Stimulated activated CD4-positive, alpha-beta T cell treated with anti-CD3 and anti-CD28 coated beads, Interleukin-2, amount 100 ng/mL, for 4 hours (primary cell): ENCODE data around the gene ZPR1.
A peak's percentile ranks its signal among the peaks of the same experiment; 100 is the strongest.
"Not testable (repeated sequence)": the region's sequence is repeated elsewhere in the genome, so short reads cannot be mapped to it uniquely, and the experiment has no call there.

ENCODE experiments used
- DNase-seq: peaks from one replicate; pipeline ENCODE4 v3.0.0-alpha.2; 2020; ENCODE audit warnings: low read depth

The ZPR1 gene, protein sequence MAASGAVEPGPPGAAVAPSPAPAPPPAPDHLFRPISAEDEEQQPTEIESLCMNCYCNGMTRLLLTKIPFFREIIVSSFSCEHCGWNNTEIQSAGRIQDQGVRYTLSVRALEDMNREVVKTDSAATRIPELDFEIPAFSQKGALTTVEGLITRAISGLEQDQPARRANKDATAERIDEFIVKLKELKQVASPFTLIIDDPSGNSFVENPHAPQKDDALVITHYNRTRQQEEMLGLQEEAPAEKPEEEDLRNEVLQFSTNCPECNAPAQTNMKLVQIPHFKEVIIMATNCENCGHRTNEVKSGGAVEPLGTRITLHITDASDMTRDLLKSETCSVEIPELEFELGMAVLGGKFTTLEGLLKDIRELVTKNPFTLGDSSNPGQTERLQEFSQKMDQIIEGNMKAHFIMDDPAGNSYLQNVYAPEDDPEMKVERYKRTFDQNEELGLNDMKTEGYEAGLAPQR

DNA sequence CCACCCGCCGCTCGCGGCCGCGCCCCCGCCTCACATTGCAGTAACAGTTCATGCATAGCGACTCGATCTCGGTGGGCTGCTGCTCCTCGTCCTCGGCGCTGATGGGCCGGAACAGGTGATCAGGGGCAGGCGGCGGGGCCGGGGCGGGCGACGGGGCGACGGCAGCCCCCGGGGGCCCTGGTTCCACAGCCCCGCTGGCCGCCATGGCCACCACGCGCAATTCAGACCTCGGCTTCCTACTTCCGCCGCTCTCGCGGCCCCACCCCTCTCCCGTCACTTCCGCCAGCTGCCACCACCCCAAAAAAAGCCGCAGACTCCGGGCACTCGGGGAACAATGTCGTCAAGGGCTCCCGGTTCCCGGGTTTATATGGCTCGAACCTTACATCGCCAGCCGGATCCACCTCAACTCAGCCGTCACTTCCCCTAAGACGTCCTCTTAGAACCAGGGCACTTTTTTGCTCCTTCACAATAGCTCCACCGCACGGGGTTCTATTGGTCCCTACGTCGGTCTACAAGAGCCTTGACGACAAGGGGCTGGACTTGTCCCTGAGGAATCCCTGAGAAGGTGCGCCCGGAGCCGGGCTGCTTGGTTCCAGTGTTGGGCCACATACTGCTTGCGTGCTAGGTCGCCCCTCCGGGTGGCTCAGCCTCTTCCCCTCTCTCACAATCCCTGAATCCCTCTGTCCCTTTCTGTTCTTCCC is at the start of gene ZPR1:
Gene ZPR1, minus strand, starts transcription at position 238 of the 701 bp plus-strand sequence. Its CDS starts 33 bp downstream, at position 205.
- DNase-seq = peak; percentile 76

GRCh38 chr11:116836632-116836991 is 48.8 kb upstream of the ZPR1 start:
- no peak for DNase-seq

GRCh38 chr11:116835791-116836631 is 48.2 kb upstream of the ZPR1 start:
- peak; percentile 68 for DNase-seq

GRCh38 chr11:116835042-116835772 is 47.4 kb upstream of the ZPR1 start:
- DNase-seq = no peak

GRCh38 chr11:116834535-116835041 is 46.8 kb upstream of the ZPR1 start:
- not testable (repeated sequence) for DNase-seq

DNA sequence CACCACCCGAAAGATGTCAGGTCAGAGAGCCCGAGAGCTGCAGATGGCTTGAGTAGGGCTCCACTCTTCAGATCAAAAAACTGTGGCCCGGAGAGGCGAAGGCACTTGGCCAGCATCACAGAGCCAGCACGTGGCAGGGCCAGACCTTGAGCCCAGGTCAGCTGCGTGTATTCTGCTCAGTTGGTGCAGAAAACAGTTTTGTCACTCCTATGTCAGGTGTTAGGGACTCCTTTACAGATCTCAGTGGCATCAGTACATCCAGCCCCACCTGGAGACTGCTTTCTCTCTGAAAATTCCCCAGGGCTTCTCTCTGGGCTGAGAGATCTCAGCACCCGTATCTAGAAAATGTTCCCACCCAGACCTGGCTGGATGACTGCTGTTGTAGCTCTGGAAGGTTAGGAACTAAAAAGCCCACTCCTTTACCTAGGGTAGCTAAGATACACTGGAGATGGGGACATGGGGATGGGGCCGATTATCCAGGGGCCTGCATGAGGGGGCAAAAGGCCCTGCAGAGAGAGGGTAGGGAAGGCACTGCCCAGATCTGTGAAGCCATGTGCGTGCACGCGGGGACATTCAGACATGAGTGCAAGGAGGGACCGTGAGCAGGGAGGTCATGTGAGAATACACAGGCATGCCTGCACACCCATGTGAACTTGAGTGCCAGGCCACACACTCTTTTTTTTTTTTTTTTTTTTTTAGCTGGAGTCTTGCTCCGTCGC is 46.2 kb upstream of the ZPR1 start:
- no peak for DNase-seq

DNA sequence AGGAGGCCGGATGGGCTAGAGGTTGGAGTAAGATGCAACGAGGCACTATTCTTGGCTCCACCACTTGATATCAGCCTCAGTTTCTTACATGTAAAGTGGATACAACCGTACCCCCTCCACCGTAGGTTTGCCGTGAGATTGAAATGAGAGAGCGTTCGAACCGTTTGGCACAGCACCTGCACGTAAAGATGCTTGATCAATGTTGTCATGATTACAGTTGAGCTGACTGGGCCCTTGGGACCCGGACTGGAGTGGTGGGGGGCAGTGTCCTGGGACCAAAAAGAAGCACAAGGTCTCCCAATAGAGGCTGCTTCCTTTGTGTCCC is 45.6 kb upstream of the ZPR1 start:
- no peak for DNase-seq

GRCh38 chr11:116832350-116833290 is 44.8 kb upstream of the ZPR1 start:
- DNase-seq = no peak

GRCh38 chr11:116831790-116832349 is 44.0 kb upstream of the ZPR1 start:
- DNase-seq = no peak

GRCh38 chr11:116830184-116830912 is 42.5 kb upstream of the ZPR1 start:
- DNase-seq = no peak

- no peak for DNase-seq
Observed at GRCh38 chr11:116829525-116830183, 41.8 kb upstream of the ZPR1 start, which contains the start of gene APOC3. Gene APOC3 (plus strand): TSS chr11:116829907. CDS start chr11:116830583, 676 bp downstream.

GRCh38 chr11:116828632-116829524 is 41.1 kb upstream of the ZPR1 start:
- DNase-seq = no peak

DNA sequence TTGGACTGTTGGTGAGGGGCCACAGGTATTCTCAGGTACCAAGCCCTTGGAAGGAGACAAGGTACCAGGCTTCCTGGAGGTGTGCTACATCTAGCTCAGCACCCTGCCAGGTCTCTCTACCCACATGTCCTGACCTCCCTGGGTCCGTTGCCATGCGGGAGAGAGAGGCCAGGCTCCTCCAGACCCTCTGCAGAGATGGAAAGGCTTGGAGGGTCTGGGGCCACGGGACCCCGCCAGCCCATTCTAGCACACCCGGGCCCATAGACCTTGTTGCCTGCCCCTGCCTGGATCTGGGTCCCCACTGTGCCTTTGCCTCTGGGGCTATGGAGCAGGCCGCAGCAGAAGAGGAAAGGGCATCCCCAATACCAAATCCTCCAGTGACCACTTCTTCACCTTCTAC is 39.6 kb upstream of the ZPR1 start:
- DNase-seq = no peak

DNA sequence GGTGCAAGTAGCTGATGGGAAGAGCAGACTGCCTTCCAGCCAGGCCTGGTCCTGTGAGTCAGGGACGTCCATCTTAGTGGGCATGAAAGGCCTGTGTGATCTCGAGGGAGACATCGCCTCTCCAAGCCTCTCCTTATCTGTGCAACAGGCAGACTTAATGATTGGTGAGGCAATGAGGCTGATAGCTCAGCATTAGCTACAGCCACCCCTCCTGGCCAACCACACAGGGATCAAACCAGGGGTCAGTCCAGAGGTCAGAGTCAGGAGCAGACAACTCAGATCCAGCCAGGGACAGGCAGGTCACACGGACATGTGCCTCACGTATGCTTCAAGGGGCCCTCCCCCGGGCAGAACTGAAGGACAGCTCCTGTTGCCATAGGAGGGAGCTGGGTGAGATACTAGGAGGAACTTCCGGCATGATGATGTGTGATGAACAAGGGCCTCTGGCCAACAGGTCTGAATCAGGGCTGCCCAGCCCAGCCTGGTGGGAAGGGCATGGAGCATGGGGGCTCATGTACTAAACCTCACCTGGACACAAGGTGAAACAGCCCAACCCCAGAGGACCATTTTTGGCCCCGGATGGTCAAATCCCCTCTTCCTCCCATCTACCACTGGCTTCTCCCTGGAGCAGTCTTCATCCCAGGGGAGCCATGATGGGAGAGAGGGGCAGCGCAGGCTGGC is 39.1 kb upstream of the ZPR1 start:
- no peak for DNase-seq

DNA sequence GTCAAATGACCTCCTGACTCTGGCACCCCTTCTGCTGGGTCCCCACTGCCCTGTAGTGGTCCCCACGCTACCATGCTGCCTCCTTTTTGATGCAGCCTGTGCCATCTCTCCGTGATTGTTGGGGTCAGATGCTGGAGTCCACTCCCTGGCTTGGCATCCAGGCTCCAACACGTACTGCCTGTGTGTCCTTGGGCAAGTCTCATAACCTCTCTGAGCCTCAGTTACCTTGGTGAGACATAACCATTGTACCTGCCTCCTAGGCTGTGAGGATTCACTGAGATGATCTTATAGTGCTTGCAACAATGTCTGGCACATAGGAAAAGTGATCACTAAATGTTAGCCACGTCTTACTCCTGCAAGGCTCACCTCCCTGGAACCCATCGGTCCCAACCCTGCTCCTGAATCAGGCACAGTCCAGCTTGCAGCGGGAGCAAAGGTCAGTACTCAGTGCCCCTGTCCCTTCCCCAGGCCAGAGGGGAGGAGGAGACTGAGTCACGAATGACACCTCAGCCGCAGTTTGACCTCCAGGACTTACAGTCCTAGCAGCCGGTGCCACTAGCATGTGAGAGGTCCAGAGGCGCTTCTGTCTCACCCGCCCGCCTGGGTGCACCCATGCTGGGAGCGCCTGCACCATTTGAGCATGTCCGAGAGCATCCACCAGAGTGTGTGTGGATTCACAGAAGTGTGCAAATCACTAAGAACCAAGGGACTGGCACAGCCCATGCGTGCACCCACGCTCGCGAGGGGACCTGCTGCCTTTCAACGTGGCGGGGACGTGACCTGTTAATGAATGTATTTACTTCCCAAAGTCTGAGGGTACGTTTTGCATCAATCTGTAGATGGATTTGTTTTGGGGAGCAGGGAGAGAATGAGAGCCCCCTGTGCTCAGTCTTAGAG is 38.3 kb upstream of the ZPR1 start:
- DNase-seq = no peak
